ENCODE results near the gene WNT11.

Gene WNT11

GRCh38 chr11:76206327-76207081 is at the start of gene WNT11:
Gene WNT11, minus strand, starts transcription at chr11:76206502. Its CDS starts 95 bp downstream, at chr11:76206407.
- DNase-seq: peak; percentile 64

- DNase-seq: no peak
These were observed 47.1 kb upstream of the WNT11 start for GRCh38 chr11:76253416-76253815.

- DNase-seq: no peak
These were observed 46.3 kb upstream of the WNT11 start for GRCh38 chr11:76252631-76253070.

GRCh38 chr11:76251576-76251975 is 45.3 kb upstream of the WNT11 start:
- DNase-seq: no peak

GRCh38 chr11:76251226-76251575 is 44.9 kb upstream of the WNT11 start:
- no peak for DNase-seq

- DNase-seq: no peak
These were observed 44.4 kb upstream of the WNT11 start for GRCh38 chr11:76250520-76251225.

- DNase-seq: no peak
These were observed 43.0 kb upstream of the WNT11 start for GRCh38 chr11:76249195-76249741.

- no peak for DNase-seq
These were observed 41.9 kb upstream of the WNT11 start for GRCh38 chr11:76248210-76248609.

- no peak for DNase-seq
These were observed 40.8 kb upstream of the WNT11 start for GRCh38 chr11:76247091-76247490.

GRCh38 chr11:76246271-76246933 is 40.1 kb upstream of the WNT11 start:
- DNase-seq: no peak

- DNase-seq: no peak
These were observed 39.4 kb upstream of the WNT11 start for GRCh38 chr11:76245720-76246119.

GRCh38 chr11:76244316-76244851 is 38.1 kb upstream of the WNT11 start:
- no peak for DNase-seq

- DNase-seq: no peak
These were observed 37.6 kb upstream of the WNT11 start for GRCh38 chr11:76243957-76244285.

GRCh38 chr11:76243193-76243956 is 37.1 kb upstream of the WNT11 start:
- no peak for DNase-seq

GRCh38 chr11:76242004-76242779 is 35.9 kb upstream of the WNT11 start:
- DNase-seq: no peak

GRCh38 chr11:76241243-76242000 is 35.1 kb upstream of the WNT11 start:
- DNase-seq: no peak

- no peak for DNase-seq
These were observed 34.4 kb upstream of the WNT11 start for GRCh38 chr11:76240666-76241065.

- no peak for DNase-seq
These were observed 33.8 kb upstream of the WNT11 start for GRCh38 chr11:76240161-76240540.

- no peak for DNase-seq
These were observed 33.3 kb upstream of the WNT11 start for GRCh38 chr11:76239483-76240160.

- DNase-seq: no peak
These were observed 32.2 kb upstream of the WNT11 start for GRCh38 chr11:76238551-76238950.

GRCh38 chr11:76237914-76238313 is 31.6 kb upstream of the WNT11 start:
- DNase-seq: no peak

Data from NCI-H774 (cell line).